Stimulated activated CD8-positive, alpha-beta memory T cell treated with anti-CD3 and anti-CD28 coated beads, Interleukin-15, amount 100 ng/mL, for 4 hours (primary cell): Measurements from ENCODE around the gene GDAP2.
A peak's percentile ranks its signal among the peaks of the same experiment; 100 is the strongest.
"Not testable (repeated sequence)": the region's sequence is repeated elsewhere in the genome, so short reads cannot be mapped to it uniquely, and the experiment has no call there.

ENCODE experiments used
- DNase-seq, 2 donors: peaks; one replicate each; pipeline ENCODE4 v3.0.0-alpha.2; 2020; ENCODE audit warnings: low read depth in 2 of 2

GDAP2 gene

DNA sequence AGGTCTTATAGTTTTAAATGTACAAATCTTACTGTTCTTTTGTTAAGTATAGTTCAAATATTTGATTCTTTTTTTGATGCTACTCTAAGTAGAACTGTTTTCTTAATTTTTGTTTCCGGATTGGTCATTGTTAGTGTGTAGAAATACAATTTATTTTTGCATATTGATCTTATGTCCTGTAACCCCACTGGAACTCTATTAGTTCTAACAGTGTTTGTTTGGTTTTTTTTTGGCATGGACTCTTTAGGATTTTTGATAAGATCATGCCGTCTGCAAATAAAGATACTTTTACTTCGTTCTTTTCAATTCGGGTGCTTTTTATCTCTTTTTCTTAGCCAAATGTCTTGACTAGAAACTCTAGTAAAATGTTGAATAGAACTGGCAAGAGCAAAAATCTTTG is 26.5 kb downstream of the GDAP2 start:
- no peak for DNase-seq

DNA sequence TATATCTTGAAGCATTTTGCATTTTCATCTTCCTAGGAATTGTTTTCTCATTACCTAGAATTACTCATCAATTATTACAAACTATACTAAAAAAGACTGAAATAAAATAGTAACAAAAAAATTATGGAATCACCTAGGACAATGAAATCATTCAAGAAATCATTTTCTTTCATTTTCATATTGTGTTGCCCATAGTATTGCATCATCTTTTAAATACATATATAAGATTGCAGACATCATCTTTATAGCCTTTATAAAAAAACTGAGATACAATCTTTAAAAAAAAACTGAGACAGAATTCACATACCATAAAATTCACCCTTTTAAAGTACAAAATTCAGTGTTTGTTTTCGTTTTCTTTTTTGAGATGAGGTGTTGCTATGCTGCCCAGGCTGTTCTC is 29.6 kb downstream of the GDAP2 start:
- no peak for DNase-seq

DNA sequence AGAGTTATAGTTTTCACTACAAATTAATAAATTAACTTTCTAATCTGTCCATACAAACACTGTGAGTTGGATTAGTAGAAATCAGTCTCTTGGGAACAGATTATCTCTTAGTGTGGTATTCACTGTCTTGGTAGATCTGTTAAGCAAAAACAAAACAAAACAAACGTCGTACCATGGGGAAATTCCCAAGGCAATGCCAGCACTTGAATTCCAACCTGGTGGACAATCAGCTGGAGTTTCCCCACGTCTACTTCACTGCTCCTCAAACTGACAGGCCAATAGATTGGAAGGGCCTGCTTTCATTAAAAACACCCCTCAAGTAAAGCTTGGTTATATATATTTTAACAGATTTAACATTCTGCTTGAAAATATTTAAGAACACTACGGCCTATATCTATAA is 31.9 kb downstream of the GDAP2 start:
- DNase-seq = no peak

DNA sequence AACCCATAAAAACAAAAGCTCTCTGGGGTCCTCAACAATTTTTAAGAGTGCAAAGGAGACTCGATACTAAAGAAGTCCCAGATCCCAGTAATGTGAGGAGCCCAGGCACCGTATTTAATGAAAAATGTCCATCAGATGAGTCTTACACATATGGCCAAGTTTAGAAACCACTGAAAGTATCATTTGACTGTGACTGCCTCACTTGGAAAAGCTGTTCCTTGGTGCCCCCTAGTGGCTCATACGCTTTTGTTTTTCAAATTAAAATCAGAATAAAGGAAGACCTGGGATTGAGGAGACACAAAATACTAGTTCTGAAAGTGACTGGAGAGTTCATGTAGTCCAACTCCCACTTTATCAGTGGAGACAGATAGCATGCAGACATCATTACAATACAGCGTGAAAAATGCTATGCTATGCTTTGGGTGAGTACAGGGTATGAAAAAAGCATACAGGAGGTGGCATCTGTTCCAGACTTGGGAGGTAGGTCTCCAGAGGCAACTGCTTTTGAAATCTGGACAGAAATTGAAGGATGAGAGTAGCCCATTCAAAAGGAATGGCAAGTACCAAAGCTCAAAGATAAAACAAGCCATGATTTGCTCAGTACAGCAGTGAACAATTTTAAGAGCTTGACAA is 33.8 kb downstream of the GDAP2 start:
- DNase-seq = peak in 1 of 2 donors; percentile 13

DNA sequence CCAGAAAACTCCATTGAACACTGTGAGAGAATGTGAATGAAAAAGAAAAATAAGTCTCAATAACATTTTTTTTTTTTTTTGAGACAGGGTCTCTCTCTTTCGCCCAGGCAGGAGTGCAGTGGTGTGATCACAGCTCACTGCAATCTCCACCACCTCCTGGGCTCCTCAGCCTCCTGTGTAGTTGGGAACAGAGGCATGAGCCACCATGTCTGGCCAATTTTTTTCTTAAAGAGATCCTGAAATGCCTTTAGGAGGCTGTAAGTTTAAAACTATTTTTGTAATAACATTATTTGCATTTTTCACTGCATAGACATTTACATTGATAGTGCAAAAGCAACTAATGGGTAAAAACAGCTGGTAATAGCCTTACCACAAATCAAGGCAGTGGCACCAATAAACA is 35.3 kb downstream of the GDAP2 start:
- no peak for DNase-seq

DNA sequence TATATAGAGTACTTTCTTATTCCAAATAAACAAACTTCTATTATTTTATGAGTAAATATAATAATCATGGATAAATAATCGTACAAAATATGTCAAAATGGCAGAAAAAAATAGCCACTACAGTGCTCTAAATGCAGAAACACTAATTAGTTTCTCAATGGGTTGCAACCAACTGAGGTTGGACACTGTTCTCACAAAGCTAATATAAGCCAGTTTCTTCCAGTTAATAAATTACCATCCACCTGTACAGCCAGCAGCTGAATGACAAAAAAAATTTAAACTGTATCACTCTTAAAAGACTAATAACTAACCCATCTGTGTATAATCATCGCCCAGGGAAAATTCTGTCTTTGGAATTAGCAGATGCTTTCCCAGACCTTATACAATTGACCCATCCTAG is 36.9 kb downstream of the GDAP2 start:
- no peak for DNase-seq

DNA sequence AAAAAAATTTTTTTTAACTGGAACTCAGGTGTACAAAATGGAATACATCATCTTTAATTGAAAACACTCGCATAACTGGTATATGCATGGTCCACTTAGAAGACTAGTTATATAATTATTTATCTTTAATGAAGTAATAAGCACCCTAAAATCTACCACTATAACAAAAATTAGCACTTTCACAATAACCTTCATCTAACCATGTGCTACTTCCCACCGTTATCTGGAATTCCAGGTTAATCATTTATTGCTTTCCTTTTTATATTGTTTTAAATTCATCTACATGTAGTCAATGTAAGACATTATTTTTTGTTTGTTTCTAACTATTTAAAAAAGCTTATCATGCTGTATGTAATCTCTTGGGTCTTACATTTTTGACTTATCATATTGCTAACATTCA is 39.0 kb downstream of the GDAP2 start:
- no peak for DNase-seq

DNA sequence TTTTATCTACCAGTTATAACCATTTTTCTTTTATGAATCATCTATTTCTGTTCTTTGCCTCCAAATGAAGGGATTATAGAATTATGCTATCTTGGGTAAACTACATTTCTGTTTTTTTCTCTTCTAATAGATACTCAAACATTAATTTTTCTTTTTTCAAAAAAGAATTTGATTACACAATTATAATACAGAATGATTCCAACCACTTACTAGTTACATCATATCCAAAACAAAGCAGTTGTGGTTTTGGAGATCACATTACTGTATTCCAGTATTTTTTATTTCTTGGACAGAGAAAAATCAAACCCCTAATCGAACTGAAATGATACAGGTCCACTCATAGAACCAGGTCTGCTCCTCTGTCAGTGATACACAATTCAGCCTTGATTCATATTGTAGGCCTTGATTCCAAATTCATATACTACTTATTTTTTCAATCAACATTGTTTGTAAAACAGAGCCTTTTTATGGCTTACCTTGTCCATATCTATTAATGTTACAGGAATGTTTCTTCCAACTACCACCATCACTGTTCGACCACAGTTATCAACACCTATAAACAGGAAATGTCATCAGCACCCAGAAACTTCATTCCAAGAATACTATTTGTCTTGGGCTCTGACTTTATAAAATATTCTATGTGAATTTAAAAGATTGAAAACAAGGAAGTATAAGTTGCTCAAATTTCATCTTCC is 43.2 kb downstream of the GDAP2 start:
- no peak for DNase-seq

DNA sequence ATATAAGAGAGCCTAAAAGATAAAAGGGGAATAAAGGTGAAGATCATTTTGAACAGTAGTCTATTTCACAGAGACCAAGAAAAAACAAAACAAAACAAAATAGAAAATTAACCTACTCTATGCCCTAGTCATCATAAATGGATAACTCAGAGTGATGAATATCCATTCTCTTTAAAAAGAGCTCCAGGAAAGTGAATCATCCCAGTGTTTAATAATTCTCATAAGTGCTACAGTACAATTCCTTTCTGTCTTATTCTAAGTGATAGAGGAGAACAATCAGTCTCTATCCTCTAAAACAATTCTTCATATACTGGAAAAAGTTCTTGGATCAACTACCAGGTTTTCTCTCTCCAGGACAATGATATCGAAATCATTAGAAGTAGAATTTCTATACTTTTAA is 45.8 kb downstream of the GDAP2 start:
- DNase-seq = no peak

DNA sequence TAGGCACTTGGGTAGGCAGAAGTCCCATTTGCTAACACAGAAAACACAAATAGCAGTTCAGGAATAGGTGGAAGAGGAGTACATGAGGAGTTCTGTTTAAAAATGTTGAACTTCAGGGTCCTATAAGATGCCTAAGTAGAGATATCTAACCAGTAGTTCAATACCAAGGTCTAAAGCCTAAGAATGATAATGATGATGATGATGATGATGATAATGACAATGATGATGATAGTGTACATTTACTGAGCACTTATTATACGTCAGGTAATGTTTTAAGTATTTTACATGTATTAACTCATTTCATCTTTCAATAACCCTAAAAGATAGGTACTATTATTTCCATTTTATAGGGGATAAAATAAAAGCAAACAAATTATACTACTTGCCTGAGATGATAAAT is 50.1 kb downstream of the GDAP2 start:
- no peak for DNase-seq

DNA sequence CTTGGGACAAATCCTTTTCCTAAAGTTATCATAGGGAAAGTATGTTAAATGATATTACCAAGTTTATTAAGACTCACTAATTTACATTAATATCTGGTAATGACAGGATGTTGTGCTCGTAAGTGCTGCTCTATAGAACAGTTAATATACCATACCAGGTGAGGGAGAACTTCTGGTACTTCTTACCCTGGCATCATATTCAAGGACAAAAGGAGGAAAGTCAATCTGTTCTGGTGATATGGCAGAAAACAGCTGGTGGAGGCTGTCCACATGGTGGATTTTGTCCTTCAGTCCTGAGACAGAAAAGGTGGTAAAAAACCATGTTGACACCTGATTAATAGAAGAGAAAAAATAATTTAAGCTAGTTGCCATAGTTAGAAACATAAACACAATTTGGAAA is 51.6 kb downstream of the GDAP2 start:
- no peak for DNase-seq

DNA sequence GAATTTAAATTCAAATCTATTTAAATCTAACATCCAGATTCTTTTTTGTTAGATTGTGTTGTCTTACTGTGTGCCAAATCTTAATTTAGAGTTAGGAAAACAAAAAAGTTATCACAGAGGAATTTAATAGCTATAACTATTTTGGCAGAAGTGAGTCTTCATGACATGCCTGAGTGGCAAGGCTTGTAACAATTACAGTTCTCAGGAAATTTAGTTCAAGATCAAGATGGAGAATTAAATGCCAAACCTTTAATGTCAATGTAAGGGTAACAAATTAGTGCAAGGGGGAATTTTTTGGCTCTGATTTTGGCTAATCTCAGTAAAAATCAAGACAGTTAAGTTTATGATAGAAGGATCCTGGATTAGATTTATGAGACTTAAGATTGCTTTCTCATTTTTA is 58.4 kb downstream of the GDAP2 start:
- DNase-seq = no peak

DNA sequence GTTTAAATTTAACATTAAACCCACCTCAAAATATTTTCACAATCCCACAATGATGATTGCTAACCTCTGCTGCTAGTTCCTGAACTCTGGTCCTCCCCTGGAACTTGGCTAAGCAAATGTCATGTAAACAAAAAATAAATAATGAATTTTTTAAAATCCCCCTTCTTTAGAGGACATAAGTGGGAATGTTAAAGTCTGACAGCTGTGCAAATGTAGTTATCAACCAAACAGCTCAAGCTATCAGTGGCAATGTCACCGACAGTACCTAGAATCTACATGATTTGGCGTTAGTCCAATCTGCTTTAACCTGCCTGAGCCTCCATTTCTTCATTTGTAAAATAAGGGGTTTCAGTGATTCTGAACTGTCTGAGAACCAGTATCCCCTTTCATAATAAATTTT is 67.7 kb downstream of the GDAP2 start:
- DNase-seq = no peak

DNA sequence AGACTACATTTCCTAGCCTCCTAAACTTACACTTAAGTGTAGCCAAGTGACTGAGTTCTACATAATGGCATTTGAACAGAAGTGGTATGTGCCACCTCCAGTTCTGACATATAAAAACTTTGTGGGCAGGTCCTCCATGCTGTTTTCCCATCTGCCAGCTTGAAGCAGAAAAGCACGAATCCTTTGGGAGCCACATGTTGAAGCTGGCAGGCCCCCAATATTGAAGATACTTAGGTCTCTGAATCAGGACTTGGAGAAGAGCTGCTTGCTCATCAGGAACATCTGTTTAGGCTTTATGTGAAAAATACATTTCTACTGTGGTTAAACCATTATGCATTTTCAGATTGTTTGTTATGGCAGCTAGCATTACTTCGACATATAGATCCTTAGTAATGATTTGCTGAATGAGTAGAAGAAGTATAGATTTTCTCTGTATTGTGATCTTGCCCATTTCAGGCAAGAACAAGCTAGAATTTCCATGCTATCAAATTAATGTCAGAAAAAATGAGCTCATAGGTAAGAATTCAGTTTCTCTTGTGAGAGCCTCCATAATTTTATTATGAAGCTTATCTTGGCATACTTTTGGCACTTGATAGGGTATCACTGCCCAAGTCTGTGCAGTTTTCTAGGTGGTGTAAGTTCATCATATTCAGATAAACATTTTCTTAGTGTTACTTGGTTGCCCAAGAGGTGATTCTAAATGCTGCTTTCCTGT is 68.4 kb downstream of the GDAP2 start:
- DNase-seq = no peak

DNA sequence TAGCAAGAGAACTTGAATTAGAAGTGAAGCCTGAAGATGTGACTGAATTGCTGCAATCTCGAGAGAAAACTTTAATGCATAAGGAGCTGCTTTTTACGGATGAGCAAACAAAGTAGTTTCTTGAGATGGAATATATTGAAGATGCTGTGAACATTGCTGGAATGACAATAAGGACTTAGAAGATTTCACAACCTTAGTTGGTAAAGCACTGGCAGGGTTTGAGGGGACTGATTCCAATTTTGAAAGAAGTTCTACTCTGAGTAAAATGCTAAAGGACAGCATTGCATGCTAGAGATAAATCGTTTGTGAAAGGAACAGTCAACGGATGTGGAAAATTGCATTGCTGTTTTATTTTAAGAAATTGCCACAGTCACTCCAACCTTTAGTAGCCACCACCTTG is 69.5 kb downstream of the GDAP2 start:
- DNase-seq = no peak

DNA sequence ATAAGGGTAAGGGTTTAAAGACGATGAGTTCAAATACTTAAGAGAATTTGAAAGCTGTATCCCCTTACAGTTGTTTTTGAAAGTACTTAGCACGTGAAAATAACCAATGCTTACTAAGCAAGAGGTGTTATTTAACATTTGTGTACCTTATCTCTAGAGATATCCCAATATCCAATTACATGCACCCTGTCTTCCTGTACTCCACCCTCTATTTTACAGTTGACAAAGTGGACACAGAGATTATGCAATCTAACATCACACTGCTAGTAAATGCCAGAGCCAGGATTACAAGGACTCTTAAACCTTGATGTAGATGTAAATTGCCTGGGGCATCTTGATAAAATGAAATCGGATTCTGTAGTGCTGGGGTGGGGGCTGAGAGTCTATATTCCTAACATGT is 72.0 kb downstream of the GDAP2 start:
- no peak for DNase-seq

DNA sequence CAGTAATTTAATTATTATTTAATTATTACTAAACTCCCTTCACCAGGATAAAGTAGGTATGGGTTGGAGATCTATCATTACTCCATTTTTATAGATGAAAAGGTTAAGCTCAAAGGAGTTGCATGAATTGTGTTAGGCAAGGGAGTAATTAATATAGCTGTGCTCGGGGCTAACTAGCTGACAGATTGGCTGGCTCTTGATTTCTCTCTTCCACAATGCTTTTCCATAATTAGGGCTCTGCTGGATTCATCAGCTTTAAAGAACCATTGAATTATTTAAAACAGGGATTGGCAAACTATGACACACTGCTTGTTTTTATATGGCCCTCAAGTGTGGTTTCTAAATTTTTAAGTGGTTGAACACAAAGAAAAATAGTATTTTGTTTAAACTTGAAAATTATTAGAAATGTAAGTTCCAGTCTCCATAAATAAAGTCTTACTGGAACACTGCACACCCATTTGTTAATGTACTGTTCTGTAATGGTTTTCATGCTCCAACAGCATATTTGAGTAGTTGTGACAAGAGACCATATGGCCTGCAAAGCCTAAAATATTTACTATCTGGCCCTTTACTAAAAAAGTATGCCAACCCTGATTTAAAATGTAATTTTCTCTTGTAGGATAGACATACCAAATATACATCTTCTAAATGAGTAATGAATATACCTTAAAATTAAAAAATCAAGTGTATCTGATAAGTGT is 76.4 kb downstream of the GDAP2 start:
- DNase-seq = no peak

DNA sequence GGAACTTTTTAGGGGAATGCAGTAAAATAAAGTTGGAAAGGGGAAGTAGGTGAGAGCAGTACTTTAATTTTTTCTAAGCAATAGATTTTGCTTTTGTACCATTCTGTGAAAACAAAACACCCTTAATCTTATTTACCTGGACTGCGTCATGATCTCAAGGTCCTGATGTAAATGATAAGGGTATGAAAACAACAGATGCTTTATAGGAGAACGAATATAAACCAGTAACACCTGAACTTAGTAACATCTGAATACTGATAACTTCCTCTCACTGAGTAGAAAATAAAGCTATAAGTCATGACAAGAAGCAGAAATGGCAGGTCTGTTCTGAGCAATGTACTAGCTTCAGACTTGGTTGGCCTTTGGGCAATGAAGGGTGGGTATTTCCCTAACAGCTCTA is 77.7 kb downstream of the GDAP2 start:
- no peak for DNase-seq

DNA sequence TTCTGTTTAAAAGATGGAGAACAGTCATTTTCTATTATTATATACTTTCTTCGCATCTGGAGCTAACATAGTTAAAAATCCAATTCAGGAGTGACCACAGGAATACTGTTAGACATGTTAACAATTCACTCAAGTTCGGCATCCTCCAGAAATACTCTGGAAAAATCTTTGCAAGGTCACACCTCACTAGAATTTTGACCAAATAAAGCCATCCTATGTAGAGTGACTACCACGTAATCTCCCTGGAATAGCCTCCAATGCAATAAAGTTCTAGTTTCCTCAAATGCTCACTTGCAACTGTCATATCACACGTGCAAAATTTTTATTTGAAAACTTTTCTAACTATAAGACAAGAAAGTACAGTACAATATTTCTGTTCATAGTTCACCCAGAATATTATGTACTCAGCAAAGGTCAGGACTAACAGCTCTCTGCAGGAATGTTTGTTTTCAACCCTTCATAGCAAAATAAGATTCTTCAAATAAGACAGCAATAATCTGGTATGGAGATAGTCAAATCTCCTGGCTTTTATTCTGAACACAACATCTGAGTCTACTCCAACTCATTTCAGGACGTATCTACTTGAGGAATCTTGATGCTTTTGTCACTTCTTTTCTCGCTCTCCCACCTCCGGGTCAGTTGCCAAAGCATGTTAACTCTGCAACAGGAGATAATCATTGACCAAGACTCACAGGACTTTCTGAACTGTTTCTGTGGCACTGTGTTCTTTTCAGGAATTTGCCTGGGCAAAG is 82.6 kb downstream of the GDAP2 start:
- no peak for DNase-seq

DNA sequence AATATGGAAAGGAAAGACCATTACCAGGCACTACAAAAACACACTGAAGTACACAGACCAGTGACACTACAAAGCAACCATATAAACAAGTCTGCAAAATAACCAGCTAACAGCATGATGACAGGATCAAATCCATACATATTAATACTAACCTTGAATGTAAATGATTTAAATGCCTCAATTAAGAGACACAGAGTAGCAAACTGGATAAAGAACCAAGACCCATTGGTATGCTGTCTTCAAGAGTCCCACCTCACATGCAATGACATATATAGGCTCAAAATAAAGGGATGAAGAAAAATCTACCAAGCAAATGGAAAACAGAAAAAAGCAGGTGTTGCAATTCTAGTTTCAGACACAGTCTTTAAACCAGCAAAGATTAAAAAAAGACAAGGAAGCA is 84.9 kb downstream of the GDAP2 start:
- DNase-seq = not testable (repeated sequence)

DNA sequence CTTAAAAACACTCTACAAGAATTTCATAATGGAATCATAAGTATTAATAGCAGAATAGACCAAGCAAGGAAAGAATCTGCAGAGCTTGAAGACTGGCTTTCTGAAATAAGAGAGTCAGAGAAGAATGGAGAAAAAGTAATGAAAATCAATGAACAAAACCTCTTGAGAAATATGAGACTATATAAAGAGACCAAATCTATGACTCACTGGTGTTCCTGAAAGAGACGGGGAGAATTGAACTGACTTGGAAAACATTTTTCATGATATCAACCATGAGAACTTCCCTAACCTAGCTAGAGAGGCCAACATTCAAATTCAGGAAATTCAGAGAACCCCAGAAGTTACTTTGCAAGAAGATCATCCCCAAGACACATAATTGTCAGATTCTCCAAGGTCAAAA is 85.6 kb downstream of the GDAP2 start:
- DNase-seq = no peak
